Placental epithelial cell (primary cell): Measurements from ENCODE around the gene PSG5. TPM values are rescaled to one million over a fixed set of nuclear protein-coding genes. Genes with fewer than 3 reads are reported as not detected.

ENCODE experiments used
- total RNA-seq: library from RNA; depleted of rRNA; stranded (reverse); fragments of >200 nt; gene quantifications from 2 replicates; pipeline ENCODE4 v1.2.3, GENCODE V29; 2012

PSG5 gene
- 20.8 and 65.1 TPM in 2 replicates for total RNA-seq

GRCh38 chr19:43186311-43186935 is at the start of gene PSG5:
Gene PSG5, minus strand, starts transcription at chr19:43186536. Its CDS starts 131 bp downstream, at chr19:43186405.

DNA sequence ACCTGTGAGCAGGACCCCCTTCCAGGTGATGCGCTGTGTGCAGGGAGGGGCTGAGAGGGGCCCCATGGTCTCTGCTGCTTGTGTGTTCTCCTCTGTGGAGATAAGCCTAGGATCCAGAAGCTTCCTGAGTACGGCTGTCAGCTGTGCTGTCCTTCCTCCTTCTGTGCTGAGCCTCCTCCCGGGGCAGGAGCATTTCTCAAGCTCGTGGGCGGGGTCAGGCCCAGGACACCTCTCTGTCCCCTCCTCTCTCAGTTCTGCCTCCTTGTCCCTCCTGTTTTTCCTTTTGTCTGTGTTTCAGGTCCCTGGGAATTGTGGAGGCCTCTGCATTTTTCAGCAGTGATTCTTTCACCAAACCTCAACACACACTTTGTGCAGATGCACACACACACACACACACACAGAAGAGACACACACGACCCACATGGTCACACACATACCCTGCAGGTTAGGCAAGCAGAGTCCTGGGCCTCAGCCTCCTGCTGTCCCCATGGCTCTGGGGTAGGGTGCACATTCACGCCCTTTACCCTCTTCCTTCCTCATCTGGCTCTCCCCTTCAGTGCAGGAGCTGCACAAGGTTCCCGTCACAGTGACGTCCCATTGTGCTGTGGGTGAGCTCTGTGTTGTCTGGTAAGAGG is 19.3 kb upstream of the PSG5 start, which contains the start of gene PSG4:
PSG4 (minus strand) TSS at position 168 of the 635 bp plus-strand sequence; CDS start at position 66, 102 bp downstream.

Other genes with a start within 250 kb of the PSG5 start
- gene PSG7, start 249.3 kb downstream of the PSG5 start, total RNA-seq, result 0.76 TPM in 1 of 2 replicates, not detected in the other
- 0.22 TPM in 1 of 2 replicates, not detected in the other for gene PSG11, start 160.1 kb downstream of the PSG5 start, total RNA-seq
- not detected in 2 replicates for gene PSG2, start 103.8 kb downstream of the PSG5 start, total RNA-seq
- 30.9 and 35.3 TPM in 2 replicates for gene PSG4, start 19.1 kb upstream of the PSG5 start, total RNA-seq
- 0.11 TPM in 1 of 2 replicates, not detected in the other for gene PSG9, start 83.0 kb upstream of the PSG5 start, total RNA-seq
- 0.33 and 0.39 TPM in 2 replicates for gene CD177, start 167.2 kb upstream of the PSG5 start, total RNA-seq
- gene TEX101, start 228.4 kb upstream of the PSG5 start, total RNA-seq, result not detected in 2 replicates